Activated naive CD8-positive, alpha-beta T cell treated with anti-CD3 and anti-CD28 coated beads, Interleukin-2, amount 10 ng/mL, durations not matched to agents 7 days and 5 days (primary cell): Measurements from ENCODE around the gene IRF2. TPM values are rescaled to one million over a fixed set of nuclear protein-coding genes. Genes with fewer than 3 reads are reported as not detected.
A peak's percentile ranks its signal among the peaks of the same experiment; 100 is the strongest.

Experiments
- ATAC-seq: fragments of 150-1000 bp; cut with Tn5 transposase; one replicate; pipeline ENCODE4 v1.10.0; 2021; ENCODE audit warnings: low read depth, moderate library complexity
- POLR2A ChIA-PET: fragments of 350-600 bp; sonication (Branson Sonifier 250); formaldehyde crosslinking; loops from one replicate; lab custom pipeline; 2021; ENCODE audit warnings: antibody characterized with exemption; lab: Charles Lee
- DNase-seq: peaks from one replicate; pipeline ENCODE4 v3.0.0; 2021
- H3K27ac Mint-ChIP-seq: one replicate; pipeline ENCODE4 v1.8.0; 2022; ENCODE audit warnings: mild to moderate bottlenecking, mixed read lengths
- H3K27me3 Mint-ChIP-seq: one replicate; pipeline ENCODE4 v1.8.0; 2022; ENCODE audit warnings: mild to moderate bottlenecking, moderate library complexity, mixed read lengths
- H3K36me3 Mint-ChIP-seq: one replicate; pipeline ENCODE4 v1.8.0; 2021; ENCODE audit warnings: mild to moderate bottlenecking, mixed read lengths
- H3K4me1 Mint-ChIP-seq: one replicate; pipeline ENCODE4 v1.8.0; 2021; ENCODE audit warnings: mixed read lengths
- H3K4me3 Mint-ChIP-seq: one replicate; pipeline ENCODE4 v1.8.0; 2022; ENCODE audit warnings: mild to moderate bottlenecking, moderate library complexity, mixed read lengths
- H3K9me3 Mint-ChIP-seq: one replicate; pipeline ENCODE4 v1.8.0; 2021; ENCODE audit warnings: mixed read lengths
- total RNA-seq, 2 experiments: library from RNA; stranded (reverse); gene quantifications; one replicate each; pipeline ENCODE4 v1.2.3, GENCODE V29; 2021

IRF2 gene
- total RNA-seq, 2 experiments from 2014 or later: 72.0 to 73.2 TPM

- Mint-ChIP-seq H3K36me3 (peaks cover 15% of the 10 kb centered on the region), H3K4me1 (peaks cover 16% of the 10 kb centered on the region), H3K27ac (no peak overlapping the region), H3K9me3 (peaks cover 7% of the 10 kb centered on the region), H3K27me3 (no peaks in the 10 kb centered on the region), H3K4me3 (no peak overlapping the region)
- ATAC-seq (no peak), DNase-seq (no peak)
- POLR2A ChIA-PET: no interaction called here
Observed at GRCh38 chr4:184363258-184363657, 111.1 kb downstream of the IRF2 start.

- H3K27me3 Mint-ChIP-seq: no peaks in the 10 kb centered on the region
- no peak overlapping the region for H3K4me3 Mint-ChIP-seq
- DNase-seq: no peak
- H3K9me3 Mint-ChIP-seq: peaks cover 6% of the 10 kb centered on the region
- no peak overlapping the region for H3K27ac Mint-ChIP-seq
- peaks cover 14% of the 10 kb centered on the region for H3K4me1 Mint-ChIP-seq
- ATAC-seq: no peak
- POLR2A ChIA-PET: no interaction called here
- peaks cover 13% of the 10 kb centered on the region for H3K36me3 Mint-ChIP-seq
Observed at GRCh38 chr4:184362396-184362795, 112.0 kb downstream of the IRF2 start.

- POLR2A ChIA-PET: interaction anchor here (0.5 kb wide), 1 partner anchor 224 kb away, joined by 4 read pairs; no protein-coding TSS in a partner anchor
- Mint-ChIP-seq H3K27ac (no peak overlapping the region), H3K4me3 (no peak overlapping the region), H3K9me3 (peaks cover 5% of the 10 kb centered on the region), H3K36me3 (peaks cover 11% of the 10 kb centered on the region), H3K27me3 (no peaks in the 10 kb centered on the region), H3K4me1 (peaks cover 9% of the 10 kb centered on the region)
- no peak for DNase-seq
- no peak for ATAC-seq
Observed at GRCh38 chr4:184361443-184361842, 112.9 kb downstream of the IRF2 start.

- peaks cover 21% of the 10 kb centered on the region for H3K4me1 Mint-ChIP-seq
- POLR2A ChIA-PET: no interaction called here
- no peak for ATAC-seq
- H3K27me3 Mint-ChIP-seq: no peaks in the 10 kb centered on the region
- H3K9me3 Mint-ChIP-seq: peaks cover 5% of the 10 kb centered on the region
- DNase-seq: no peak
- peaks cover 7% of the 10 kb centered on the region for H3K36me3 Mint-ChIP-seq
- no peak overlapping the region for H3K4me3 Mint-ChIP-seq
- H3K27ac Mint-ChIP-seq: no peak overlapping the region
Observed at GRCh38 chr4:184359888-184360287, 114.5 kb downstream of the IRF2 start.

- Mint-ChIP-seq H3K36me3 (peaks cover 5% of the 10 kb centered on the region), H3K27ac (no peak overlapping the region), H3K4me1 (peaks cover 22% of the 10 kb centered on the region), H3K27me3 (no peaks in the 10 kb centered on the region), H3K4me3 (no peak overlapping the region), H3K9me3 (peaks cover 3% of the 10 kb centered on the region)
- DNase-seq: no peak
- POLR2A ChIA-PET: no interaction called here
- ATAC-seq: no peak
Observed at GRCh38 chr4:184358521-184359232, 115.7 kb downstream of the IRF2 start.

GRCh38 chr4:184357772-184358171 is 116.6 kb downstream of the IRF2 start:
- no peak for ATAC-seq
- H3K27ac Mint-ChIP-seq: no peak overlapping the region
- H3K9me3 Mint-ChIP-seq: peaks cover 3% of the 10 kb centered on the region
- H3K27me3 Mint-ChIP-seq: no peaks in the 10 kb centered on the region
- POLR2A ChIA-PET: interaction anchor here (1.0 kb wide), 1 partner anchor 14 kb away, joined by 3 read pairs; no protein-coding TSS in a partner anchor
- H3K36me3 Mint-ChIP-seq: peaks cover 4% of the 10 kb centered on the region
- no peak for DNase-seq
- H3K4me1 Mint-ChIP-seq: peaks cover 28% of the 10 kb centered on the region
- H3K4me3 Mint-ChIP-seq: no peak overlapping the region

GRCh38 chr4:184357165-184357564 is 117.2 kb downstream of the IRF2 start:
- peaks cover 2% of the 10 kb centered on the region for H3K9me3 Mint-ChIP-seq
- POLR2A ChIA-PET: interaction anchor here (1.0 kb wide), 1 partner anchor 14 kb away, joined by 3 read pairs; no protein-coding TSS in a partner anchor
- ATAC-seq (no peak), DNase-seq (no peak)
- H3K27me3 Mint-ChIP-seq: no peaks in the 10 kb centered on the region
- H3K4me1 Mint-ChIP-seq: peaks cover 25% of the 10 kb centered on the region
- H3K4me3 Mint-ChIP-seq: no peak overlapping the region
- peaks cover 1% of the 10 kb centered on the region for H3K36me3 Mint-ChIP-seq
- H3K27ac Mint-ChIP-seq: no peak overlapping the region

GRCh38 chr4:184356366-184356765 is 118.0 kb downstream of the IRF2 start:
- H3K4me3 Mint-ChIP-seq: no peak overlapping the region
- ATAC-seq (no peak), DNase-seq (no peak)
- no peaks in the 10 kb centered on the region for H3K36me3 Mint-ChIP-seq
- no peaks in the 10 kb centered on the region for H3K27me3 Mint-ChIP-seq
- no peaks in the 10 kb centered on the region for H3K9me3 Mint-ChIP-seq
- H3K4me1 Mint-ChIP-seq: peaks cover 24% of the 10 kb centered on the region
- POLR2A ChIA-PET: no interaction called here
- no peak overlapping the region for H3K27ac Mint-ChIP-seq

GRCh38 chr4:184355857-184356256 is 118.5 kb downstream of the IRF2 start:
- Mint-ChIP-seq H3K4me1 (peaks cover 24% of the 10 kb centered on the region), H3K27me3 (no peaks in the 10 kb centered on the region), H3K36me3 (no peaks in the 10 kb centered on the region), H3K27ac (peak overlapping the region; percentile 42), H3K9me3 (no peaks in the 10 kb centered on the region), H3K4me3 (no peak overlapping the region)
- POLR2A ChIA-PET: no interaction called here
- no peak for DNase-seq
- no peak for ATAC-seq

GRCh38 chr4:184355111-184355604 is 119.2 kb downstream of the IRF2 start:
- Mint-ChIP-seq H3K27me3 (no peaks in the 10 kb centered on the region), H3K9me3 (no peaks in the 10 kb centered on the region), H3K4me3 (peak overlapping the region; percentile 21), H3K36me3 (no peaks in the 10 kb centered on the region), H3K4me1 (peaks cover 24% of the 10 kb centered on the region), H3K27ac (peak overlapping the region; percentile 42)
- POLR2A ChIA-PET: interaction anchor here (0.7 to 1.2 kb wide), 5 partner anchors 10 to 182 kb away, joined by 3 to 6 read pairs (median 3); no protein-coding TSS in a partner anchor
- ATAC-seq (peak; percentile 79), DNase-seq (peak; percentile 44)

- Mint-ChIP-seq H3K4me1 (peaks cover 24% of the 10 kb centered on the region), H3K9me3 (no peaks in the 10 kb centered on the region), H3K27ac (no peak overlapping the region), H3K4me3 (no peak overlapping the region), H3K36me3 (no peaks in the 10 kb centered on the region), H3K27me3 (no peaks in the 10 kb centered on the region)
- POLR2A ChIA-PET: interaction anchor here (1.3 kb wide), 1 partner anchor 30 kb away, joined by 3 read pairs; no protein-coding TSS in a partner anchor
- DNase-seq: no peak
- no peak for ATAC-seq
Observed at GRCh38 chr4:184352891-184353290, 121.5 kb downstream of the IRF2 start.

- no peak for ATAC-seq
- POLR2A ChIA-PET: interaction anchor here (1.3 kb wide), 1 partner anchor 31 kb away, joined by 3 read pairs; no protein-coding TSS in a partner anchor
- DNase-seq: no peak
- H3K4me1 Mint-ChIP-seq: peaks cover 27% of the 10 kb centered on the region
- no peaks in the 10 kb centered on the region for H3K36me3 Mint-ChIP-seq
- no peaks in the 10 kb centered on the region for H3K9me3 Mint-ChIP-seq
- no peaks in the 10 kb centered on the region for H3K27me3 Mint-ChIP-seq
- H3K27ac Mint-ChIP-seq: no peak overlapping the region
- H3K4me3 Mint-ChIP-seq: no peak overlapping the region
Observed at GRCh38 chr4:184351560-184352451, 122.5 kb downstream of the IRF2 start.

GRCh38 chr4:184350964-184351363 is 123.4 kb downstream of the IRF2 start:
- ATAC-seq (no peak), DNase-seq (no peak)
- Mint-ChIP-seq H3K4me3 (no peak overlapping the region), H3K4me1 (peaks cover 24% of the 10 kb centered on the region), H3K27me3 (no peaks in the 10 kb centered on the region), H3K36me3 (no peaks in the 10 kb centered on the region), H3K27ac (no peak overlapping the region), H3K9me3 (no peaks in the 10 kb centered on the region)
- POLR2A ChIA-PET: no interaction called here
